Gastrocnemius medialis (tissue), 4 donors: ENCODE measurements around the gene LMO7.

Source experiments
- POLR2A ChIP-seq, 2 donors: fragments of 450-650 bp; IDR thresholded peaks; one replicate each; pipeline ENCODE4 v1.6.1; 2017; ENCODE audit warnings: antibody characterized with exemption in 2 of 2, mild to moderate bottlenecking in 2 of 2, moderate library complexity in 2 of 2
- TF ChIP-seq, protein P1 (sequence below), 5 experiments: fragments of 450-650 bp in 3 of 5; fragments of 200-600 bp in 2 of 5; sonication (generic) in 2 of 5; IDR thresholded peaks in 4 of 5; conservative IDR thresholded peaks in 1 of 5; 1 replicate in 4 of 5; 2 replicates in 1 of 5; pipeline ENCODE4 v1.5.1; 2016 to 2019; ENCODE audit warnings: antibody characterized with exemption in 5 of 5, mild to moderate bottlenecking in 3 of 5, moderate library complexity in 3 of 5

- TF ChIP-seq, protein P1, sequence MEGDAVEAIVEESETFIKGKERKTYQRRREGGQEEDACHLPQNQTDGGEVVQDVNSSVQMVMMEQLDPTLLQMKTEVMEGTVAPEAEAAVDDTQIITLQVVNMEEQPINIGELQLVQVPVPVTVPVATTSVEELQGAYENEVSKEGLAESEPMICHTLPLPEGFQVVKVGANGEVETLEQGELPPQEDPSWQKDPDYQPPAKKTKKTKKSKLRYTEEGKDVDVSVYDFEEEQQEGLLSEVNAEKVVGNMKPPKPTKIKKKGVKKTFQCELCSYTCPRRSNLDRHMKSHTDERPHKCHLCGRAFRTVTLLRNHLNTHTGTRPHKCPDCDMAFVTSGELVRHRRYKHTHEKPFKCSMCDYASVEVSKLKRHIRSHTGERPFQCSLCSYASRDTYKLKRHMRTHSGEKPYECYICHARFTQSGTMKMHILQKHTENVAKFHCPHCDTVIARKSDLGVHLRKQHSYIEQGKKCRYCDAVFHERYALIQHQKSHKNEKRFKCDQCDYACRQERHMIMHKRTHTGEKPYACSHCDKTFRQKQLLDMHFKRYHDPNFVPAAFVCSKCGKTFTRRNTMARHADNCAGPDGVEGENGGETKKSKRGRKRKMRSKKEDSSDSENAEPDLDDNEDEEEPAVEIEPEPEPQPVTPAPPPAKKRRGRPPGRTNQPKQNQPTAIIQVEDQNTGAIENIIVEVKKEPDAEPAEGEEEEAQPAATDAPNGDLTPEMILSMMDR (IDR thresholded peaks at IDR 0.05 in 4 of 5, conservative IDR thresholded peaks at IDR 0.05 in 1 of 5) = no peak
- no peak for TF ChIP-seq POLR2A (IDR thresholded peaks at IDR 0.05)
Observed at GRCh38 chr13:75875450-75875849, 239.3 kb downstream of the LMO7 start.
